GM19240 (cell line): Measurements from ENCODE around the gene NPPC.
"Not testable (repeated sequence)": the region's sequence is repeated elsewhere in the genome, so short reads cannot be mapped to it uniquely, and the experiment has no call there.

Experiments
- DNase-seq: peaks from one replicate; pipeline ENCODE4 v3.0.0; 2011; ENCODE audit warnings: low spot score; ENCODE audit not compliant: insufficient read length

Gene NPPC

GRCh38 chr2:231887756-231888155 is 38.4 kb downstream of the NPPC start:
- DNase-seq, result no peak

GRCh38 chr2:231886071-231886681 is 40.0 kb downstream of the NPPC start:
- DNase-seq, result no peak

DNA sequence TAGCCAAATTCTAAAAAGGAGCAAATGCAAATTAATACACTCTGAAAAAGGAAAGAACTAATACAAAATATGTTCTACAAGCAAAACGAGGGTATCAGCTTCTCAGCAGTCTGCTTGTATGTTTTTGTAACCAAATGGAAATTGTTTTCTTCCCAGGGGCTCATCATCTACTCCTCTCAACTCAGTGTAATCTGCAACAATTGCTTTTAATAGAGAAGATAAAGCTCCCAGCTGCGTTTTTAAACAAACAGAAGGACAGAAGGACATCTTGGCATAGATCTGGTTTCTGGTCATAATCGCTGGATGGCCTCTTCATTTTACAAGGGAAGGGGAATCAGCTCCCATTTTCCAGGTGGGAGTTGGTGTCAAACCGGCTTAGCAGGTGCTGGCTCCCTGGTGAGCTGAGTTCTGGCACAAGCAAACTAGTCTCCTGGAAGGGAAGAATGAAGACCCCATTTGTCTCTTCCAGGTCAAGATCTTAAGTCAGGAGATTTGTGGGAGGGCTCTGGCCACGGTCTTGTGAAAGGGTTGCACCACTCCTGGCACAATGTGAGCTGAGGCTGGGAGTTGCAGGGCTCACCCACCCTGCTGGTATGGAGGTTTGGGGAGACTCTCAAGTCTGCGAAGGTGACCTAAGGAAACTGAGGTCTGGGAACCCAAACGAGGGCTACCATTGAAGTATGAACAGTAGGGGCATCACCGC is 41.6 kb downstream of the NPPC start:
- DNase-seq, result no peak

GRCh38 chr2:231883468-231883881 is 42.7 kb downstream of the NPPC start:
- no peak for DNase-seq

DNA sequence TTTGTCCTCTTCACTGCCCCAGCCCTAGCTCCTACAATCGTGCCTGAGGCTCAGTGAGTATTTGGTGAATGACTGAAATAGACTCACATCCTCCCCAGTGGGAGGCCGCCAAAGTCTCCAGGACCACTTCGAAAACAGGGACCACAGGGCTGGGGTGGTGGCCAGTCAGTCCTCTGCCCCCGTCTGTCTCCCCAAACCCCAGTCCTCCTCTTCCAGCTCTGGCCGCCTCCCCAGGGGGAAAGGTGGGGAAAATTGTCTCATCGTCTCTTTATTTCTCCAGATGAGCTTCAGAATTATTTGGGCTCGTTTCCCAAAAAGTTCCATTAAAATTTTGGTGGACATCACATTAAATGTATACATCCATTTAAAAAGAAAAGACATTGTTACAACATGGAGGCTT is 43.5 kb downstream of the NPPC start:
- DNase-seq, result no peak

- DNase-seq, result not testable (repeated sequence)
Observed at GRCh38 chr2:231880371-231880770, 45.8 kb downstream of the NPPC start.

DNA sequence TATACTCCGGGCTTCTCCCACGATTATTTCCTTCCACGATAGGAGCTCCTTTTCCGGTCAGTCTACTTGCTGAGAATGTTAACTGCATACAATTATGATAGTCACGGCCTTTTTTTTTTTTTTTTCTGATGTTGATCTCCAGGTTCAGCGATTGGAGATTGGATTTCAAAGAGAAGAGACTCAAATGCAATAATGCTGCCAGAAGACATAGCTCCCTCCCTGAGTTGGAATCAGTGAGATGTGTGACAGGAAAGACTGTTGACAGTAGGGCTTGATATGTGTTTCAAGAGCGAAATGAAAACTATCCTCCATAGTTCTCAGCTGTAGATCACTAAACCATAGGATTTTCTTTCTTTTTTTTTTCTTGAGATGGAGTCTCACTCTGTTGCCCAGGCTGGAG is 47.0 kb downstream of the NPPC start:
- no peak for DNase-seq

DNA sequence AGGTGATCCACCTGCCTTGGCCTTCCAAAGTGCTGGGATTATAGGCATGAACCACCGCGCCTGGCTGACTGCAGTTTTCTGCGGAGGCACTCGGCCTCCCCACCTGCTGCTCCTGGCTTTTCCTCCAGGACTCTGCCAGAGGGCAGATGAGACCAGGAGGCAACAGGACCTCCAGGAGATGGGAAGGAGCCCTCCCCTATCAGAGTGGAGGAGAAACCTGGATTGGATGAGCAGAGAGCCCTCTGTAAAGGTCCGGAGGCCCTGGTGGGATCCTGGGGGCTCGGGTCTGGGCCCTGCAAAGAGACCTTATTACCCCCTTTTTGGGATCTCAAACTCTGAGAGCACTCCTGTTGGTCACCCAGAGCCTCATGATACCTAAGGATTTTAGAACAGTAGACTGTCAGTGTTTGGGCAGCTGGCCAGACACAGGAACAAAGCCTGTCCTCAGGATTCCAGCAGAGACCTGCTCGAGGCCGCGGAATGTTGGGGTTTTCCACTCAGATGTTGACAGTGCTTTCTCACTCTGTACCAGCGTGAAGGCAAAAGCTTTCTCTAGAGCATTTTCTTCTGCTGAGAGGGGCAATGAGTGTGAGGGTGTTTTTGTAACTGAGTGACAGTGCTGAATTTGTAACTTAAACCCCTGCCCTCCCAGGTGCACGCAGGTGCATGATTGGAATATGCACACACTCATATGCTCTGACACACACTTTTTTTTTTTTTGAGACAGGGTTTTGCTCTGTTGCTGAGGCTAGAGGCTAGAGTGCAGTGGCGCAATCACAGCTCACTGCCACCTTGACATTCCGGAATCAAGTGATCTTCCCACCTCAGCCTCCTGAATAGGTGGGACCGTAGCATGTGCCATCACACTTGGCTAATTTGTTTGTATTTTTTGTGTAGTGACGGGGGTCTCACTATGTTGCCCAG is 48.4 kb downstream of the NPPC start:
- no peak for DNase-seq

GRCh38 chr2:231874944-231875343 is 51.3 kb downstream of the NPPC start:
- DNase-seq, result no peak
